Astrocyte (in vitro differentiated cells and primary cell): ENCODE data around the gene FIGN. TPM values are rescaled to one million over a fixed set of nuclear protein-coding genes. Genes with fewer than 3 reads are reported as not detected.

Experiments
- DNase-seq: peaks from one replicate; pipeline ENCODE4 v3.0.0-alpha.2; 2010; ENCODE audit warnings: low read depth
- FAIRE-seq: peaks from 2 replicates; lab custom pipeline; 2011; peaks lifted over from hg19 to GRCh38; lab: Jason Lieb, UNC
- H2AFZ ChIP-seq: 2 replicates; pipeline ENCODE4 v1.6.0; 2012; ENCODE audit warnings: low read depth, low read length, inconsistent platforms
- H3K27ac ChIP-seq: 2 replicates; pipeline ENCODE4 v1.5.1; 2011; ENCODE audit warnings: low read depth, low read length, inconsistent platforms
- H3K27me3 ChIP-seq: 2 replicates; pipeline ENCODE4 v1.6.0; 2011; ENCODE audit warnings: low read length, inconsistent platforms; ENCODE audit not compliant: insufficient read depth
- H3K36me3 ChIP-seq: 2 replicates; pipeline ENCODE4 v1.5.1; 2011; ENCODE audit warnings: low read length, inconsistent platforms; ENCODE audit not compliant: insufficient read depth
- H3K4me1 ChIP-seq: 2 replicates; pipeline ENCODE4 v1.5.1; 2011; ENCODE audit warnings: low read length, inconsistent platforms; ENCODE audit not compliant: insufficient read depth
- H3K4me2 ChIP-seq: 2 replicates; pipeline ENCODE4 v1.6.0; 2012; ENCODE audit warnings: low read length, inconsistent platforms
- H3K4me3 ChIP-seq: 2 replicates; pipeline ENCODE4 v1.5.1; 2011; ENCODE audit warnings: low read depth, mild to moderate bottlenecking, low read length, inconsistent platforms; ENCODE audit not compliant: insufficient read depth
- H3K79me2 ChIP-seq: 2 replicates; pipeline ENCODE4 v1.6.0; 2012; ENCODE audit warnings: mild to moderate bottlenecking, low read length, inconsistent platforms; ENCODE audit not compliant: insufficient read depth
- H3K9ac ChIP-seq: 2 replicates; pipeline ENCODE4 v1.6.0; 2012; ENCODE audit warnings: mild to moderate bottlenecking, low read length, inconsistent platforms
- H3K9me3 ChIP-seq: 2 replicates; pipeline ENCODE4 v1.5.1; 2012; ENCODE audit warnings: low read depth, mild to moderate bottlenecking, low read length, inconsistent platforms; ENCODE audit not compliant: insufficient read depth
- H4K20me1 ChIP-seq: 2 replicates; pipeline ENCODE4 v1.6.0; 2012; ENCODE audit warnings: low read length, inconsistent platforms; ENCODE audit not compliant: insufficient read depth
- H3K27ac Mint-ChIP-seq: one replicate; pipeline ENCODE4 v1.8.0; 2021; ENCODE audit warnings: mild to moderate bottlenecking, mixed read lengths; ENCODE audit not compliant: unreplicated experiment
- H3K27me3 Mint-ChIP-seq: one replicate; pipeline ENCODE4 v1.8.0; 2021; ENCODE audit warnings: low read depth, mixed read lengths; ENCODE audit not compliant: unreplicated experiment
- H3K36me3 Mint-ChIP-seq: one replicate; pipeline ENCODE4 v1.8.0; 2021; ENCODE audit warnings: low read depth, mixed read lengths; ENCODE audit not compliant: unreplicated experiment
- H3K4me1 Mint-ChIP-seq: one replicate; pipeline ENCODE4 v1.8.0; 2021; ENCODE audit warnings: low read depth, mixed read lengths; ENCODE audit not compliant: unreplicated experiment
- H3K4me3 Mint-ChIP-seq: one replicate; pipeline ENCODE4 v1.8.0; 2021; ENCODE audit warnings: mild to moderate bottlenecking, moderate library complexity, mixed read lengths; ENCODE audit not compliant: unreplicated experiment
- H3K9me3 Mint-ChIP-seq: one replicate; pipeline ENCODE4 v1.8.0; 2021; ENCODE audit warnings: mild to moderate bottlenecking, mixed read lengths; ENCODE audit not compliant: unreplicated experiment
- CTCF ChIP-seq: IDR thresholded peaks from 2 replicates; pipeline ENCODE4 v1.5.1; 2011; ENCODE audit warnings: low read depth, mild to moderate bottlenecking, inconsistent platforms, low read length, moderate library complexity; ENCODE audit not compliant: insufficient read depth
- EZH2 ChIP-seq: IDR thresholded peaks from 2 replicates; pipeline ENCODE4 v1.6.1; 2012; ENCODE audit warnings: mild to moderate bottlenecking, low read length, inconsistent platforms; ENCODE audit not compliant: insufficient read depth
- total RNA-seq: library from RNA; stranded (reverse); gene quantifications from 2 replicates; pipeline ENCODE4 v1.2.1, GENCODE V29; 2021

FIGN gene
- total RNA-seq, 1 donor from 2014 or later = 30.3 TPM

GRCh38 chr2:163633291-163633690, 102.5 kb downstream of the FIGN start:
- H3K4me1 ChIP-seq = no peaks in the 10 kb centered on the region
- H3K4me3 ChIP-seq = no peak overlapping the region
- no peak overlapping the region for H3K27ac Mint-ChIP-seq
- no peaks in the 10 kb centered on the region for H3K36me3 ChIP-seq
- no peaks in the 10 kb centered on the region for H3K27me3 Mint-ChIP-seq
- no peak overlapping the region for H3K27ac ChIP-seq
- H3K9me3 Mint-ChIP-seq = no peaks in the 10 kb centered on the region
- no peak for TF ChIP-seq CTCF
- TF ChIP-seq EZH2 = no peak
- no peak overlapping the region for H3K9ac ChIP-seq
- no peak overlapping the region for H2AFZ ChIP-seq
- no peaks in the 10 kb centered on the region for H3K79me2 ChIP-seq
- H3K9me3 ChIP-seq = no peaks in the 10 kb centered on the region
- DNase-seq = no peak
- no peak overlapping the region for H3K4me3 Mint-ChIP-seq
- H4K20me1 ChIP-seq = no peaks in the 10 kb centered on the region
- no peak overlapping the region for H3K4me2 ChIP-seq
- H3K27me3 ChIP-seq = no peaks in the 10 kb centered on the region
- no peak for FAIRE-seq
- H3K36me3 Mint-ChIP-seq = no peaks in the 10 kb centered on the region
- H3K4me1 Mint-ChIP-seq = peaks cover 5% of the 10 kb centered on the region

GRCh38 chr2:163630836-163631235, 105.0 kb downstream of the FIGN start:
- Histone ChIP-seq H3K27me3 (no peaks in the 10 kb centered on the region), H3K79me2 (no peaks in the 10 kb centered on the region), H3K4me3 (no peak overlapping the region), H2AFZ (no peak overlapping the region), H3K9ac (no peak overlapping the region), H3K9me3 (no peaks in the 10 kb centered on the region), H3K27ac (no peak overlapping the region), H4K20me1 (no peaks in the 10 kb centered on the region), H3K4me1 (peaks cover 6% of the 10 kb centered on the region), H3K36me3 (no peaks in the 10 kb centered on the region), H3K4me2 (no peak overlapping the region)
- Mint-ChIP-seq H3K27ac (peak overlapping the region; percentile 43), H3K4me1 (peaks cover 6% of the 10 kb centered on the region), H3K9me3 (no peaks in the 10 kb centered on the region), H3K36me3 (no peaks in the 10 kb centered on the region), H3K27me3 (no peaks in the 10 kb centered on the region), H3K4me3 (no peak overlapping the region)
- TF ChIP-seq CTCF = no peak
- TF ChIP-seq EZH2 = no peak
- no peak for DNase-seq
- FAIRE-seq = no peak

GRCh38 chr2:163626639-163627109, 109.1 kb downstream of the FIGN start:
- no peak overlapping the region for H3K4me3 ChIP-seq
- peak; percentile 86 for DNase-seq
- no peaks in the 10 kb centered on the region for H3K36me3 Mint-ChIP-seq
- no peak overlapping the region for H3K4me3 Mint-ChIP-seq
- no peaks in the 10 kb centered on the region for H3K9me3 Mint-ChIP-seq
- no peak overlapping the region for H3K9ac ChIP-seq
- no peaks in the 10 kb centered on the region for H3K36me3 ChIP-seq
- H3K79me2 ChIP-seq = no peaks in the 10 kb centered on the region
- H3K9me3 ChIP-seq = no peaks in the 10 kb centered on the region
- peak overlapping the region; percentile 47 for H3K4me2 ChIP-seq
- H4K20me1 ChIP-seq = no peaks in the 10 kb centered on the region
- no peaks in the 10 kb centered on the region for H3K27me3 Mint-ChIP-seq
- H2AFZ ChIP-seq = no peak overlapping the region
- TF ChIP-seq EZH2 (no peak), CTCF (no peak)
- H3K4me1 Mint-ChIP-seq = peaks cover 12% of the 10 kb centered on the region
- H3K27ac Mint-ChIP-seq = no peak overlapping the region
- H3K4me1 ChIP-seq = peaks cover 6% of the 10 kb centered on the region
- no peak overlapping the region for H3K27ac ChIP-seq
- no peaks in the 10 kb centered on the region for H3K27me3 ChIP-seq
- FAIRE-seq = no peak
